Omental fat pad (tissue), 4 donors: Measurements from ENCODE around the gene PELO. TPM values are rescaled to one million over a fixed set of nuclear protein-coding genes. Genes with fewer than 3 reads are reported as not detected.
"Not testable (repeated sequence)": the region's sequence is repeated elsewhere in the genome, so short reads cannot be mapped to it uniquely, and the experiment has no call there.

Experiments used
- ATAC-seq: fragments of 150-250 bp; one replicate; pipeline ENCODE4 v1.9.1; 2016; ENCODE audit warnings: mild to moderate bottlenecking, moderate library complexity; ENCODE audit not compliant: low FRiP score
- DNase-seq: peaks from one replicate; pipeline ENCODE4 v3.0.0-alpha.2; 2019; ENCODE audit warnings: low spot score
- total RNA-seq, 4 donors: library from RNA; depleted of rRNA; stranded (reverse); fragments of >200 nt; gene quantifications; one replicate each; pipeline ENCODE4 v1.1.0, GENCODE V29; 2016
- TF ChIP-seq, protein P1 (sequence below), 3 donors: fragments of 450-650 bp; IDR thresholded peaks; one replicate each; pipeline ENCODE4 v1.5.1; 2016 to 2017; ENCODE audit warnings: antibody characterized with exemption in 3 of 3, mild to moderate bottlenecking in 3 of 3, moderate library complexity in 2 of 3

The PELO gene
- total RNA-seq, 4 donors from 2014 or later = 11.9 to 33.2 (median 30.7) TPM

DNA sequence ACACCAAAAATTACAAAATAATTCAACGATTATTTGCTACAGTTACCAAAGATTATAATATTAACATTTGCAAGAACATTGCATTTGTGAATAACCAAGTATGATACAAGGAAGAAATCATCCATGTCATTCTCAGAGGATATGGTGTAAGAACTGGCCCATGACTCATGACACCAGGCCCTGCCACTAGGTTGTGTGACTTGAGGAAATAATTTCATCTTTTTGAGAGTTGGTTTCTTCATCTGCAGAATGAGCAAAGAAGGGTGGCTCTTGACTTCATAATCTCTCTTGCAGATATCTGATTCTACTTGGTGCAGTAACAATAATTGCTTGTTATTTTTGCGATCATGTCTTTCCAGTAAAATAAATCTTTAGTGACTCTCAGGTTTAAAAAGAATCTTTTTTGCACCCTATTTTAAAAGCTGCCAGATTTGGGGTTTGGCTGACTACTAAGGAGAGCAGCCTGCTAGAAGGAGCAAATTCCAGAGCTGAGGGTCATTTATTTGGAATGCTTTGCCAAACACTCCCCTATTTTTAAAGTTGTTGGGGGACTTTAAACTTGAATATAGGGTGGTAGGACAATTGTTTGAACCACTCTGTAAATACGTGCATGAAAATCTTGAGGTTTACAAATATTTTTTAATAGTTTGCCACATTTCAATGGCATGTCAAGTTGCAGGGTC lies 23.5 kb downstream of the PELO start:
- DNase-seq (no peak), ATAC-seq (no peak)
- TF ChIP-seq, protein P1, sequence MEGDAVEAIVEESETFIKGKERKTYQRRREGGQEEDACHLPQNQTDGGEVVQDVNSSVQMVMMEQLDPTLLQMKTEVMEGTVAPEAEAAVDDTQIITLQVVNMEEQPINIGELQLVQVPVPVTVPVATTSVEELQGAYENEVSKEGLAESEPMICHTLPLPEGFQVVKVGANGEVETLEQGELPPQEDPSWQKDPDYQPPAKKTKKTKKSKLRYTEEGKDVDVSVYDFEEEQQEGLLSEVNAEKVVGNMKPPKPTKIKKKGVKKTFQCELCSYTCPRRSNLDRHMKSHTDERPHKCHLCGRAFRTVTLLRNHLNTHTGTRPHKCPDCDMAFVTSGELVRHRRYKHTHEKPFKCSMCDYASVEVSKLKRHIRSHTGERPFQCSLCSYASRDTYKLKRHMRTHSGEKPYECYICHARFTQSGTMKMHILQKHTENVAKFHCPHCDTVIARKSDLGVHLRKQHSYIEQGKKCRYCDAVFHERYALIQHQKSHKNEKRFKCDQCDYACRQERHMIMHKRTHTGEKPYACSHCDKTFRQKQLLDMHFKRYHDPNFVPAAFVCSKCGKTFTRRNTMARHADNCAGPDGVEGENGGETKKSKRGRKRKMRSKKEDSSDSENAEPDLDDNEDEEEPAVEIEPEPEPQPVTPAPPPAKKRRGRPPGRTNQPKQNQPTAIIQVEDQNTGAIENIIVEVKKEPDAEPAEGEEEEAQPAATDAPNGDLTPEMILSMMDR (IDR thresholded peaks at IDR 0.05) = no peak

GRCh38 chr5:52814352-52815148 lies 26.8 kb downstream of the PELO start:
- no peak for DNase-seq
- TF ChIP-seq, protein P1 (IDR thresholded peaks at IDR 0.05) = no peak
- ATAC-seq = no peak

- no peak for DNase-seq
- TF ChIP-seq, protein P1 (IDR thresholded peaks at IDR 0.05) = no peak
- ATAC-seq = no peak
Measured at GRCh38 chr5:52817818-52818217, 30.1 kb downstream of the PELO start.

DNA sequence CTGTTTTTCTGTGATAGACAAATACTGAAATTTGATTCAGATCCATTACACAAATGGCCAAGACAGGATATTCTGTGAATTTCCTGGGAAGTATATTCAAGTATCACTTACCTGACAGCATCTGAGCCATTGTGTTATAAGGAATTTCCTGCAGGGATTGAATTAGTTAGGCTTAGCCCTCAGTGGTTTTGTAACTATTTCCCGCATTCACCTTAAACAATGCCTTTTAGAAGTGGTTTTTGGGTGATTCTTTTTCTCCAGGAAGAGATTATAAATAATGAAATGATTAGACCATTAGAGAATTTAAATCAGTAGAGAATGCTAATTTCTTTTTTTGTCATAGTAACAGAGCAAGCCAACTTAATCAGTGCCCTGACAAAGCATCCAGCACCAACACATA lies 30.6 kb downstream of the PELO start:
- ATAC-seq (no peak), DNase-seq (no peak)
- TF ChIP-seq, protein P1 (IDR thresholded peaks at IDR 0.05) = no peak

GRCh38 chr5:52818807-52819206 lies 31.1 kb downstream of the PELO start:
- not testable (repeated sequence) for DNase-seq, ATAC-seq

DNA sequence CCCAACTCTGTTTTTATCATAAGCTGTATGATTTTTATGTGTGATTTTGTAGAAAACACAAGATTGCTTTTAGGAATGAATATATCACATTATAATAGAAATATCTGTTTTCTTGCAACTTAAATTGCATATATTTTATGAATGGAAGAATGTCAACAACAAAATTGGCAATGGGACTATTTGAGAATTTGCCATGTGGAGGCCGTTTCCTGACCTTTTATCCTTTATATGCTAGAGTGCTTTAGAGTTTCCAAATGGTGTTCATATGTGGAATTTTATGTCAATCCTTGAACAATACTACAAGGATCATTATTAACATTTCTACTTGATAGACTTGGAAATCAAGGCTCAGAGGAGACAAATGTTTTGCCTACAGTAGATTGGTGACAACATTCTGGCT lies 34.2 kb downstream of the PELO start:
- ATAC-seq = no peak
- TF ChIP-seq, protein P1 (IDR thresholded peaks at IDR 0.05) = no peak
- DNase-seq = no peak

DNA sequence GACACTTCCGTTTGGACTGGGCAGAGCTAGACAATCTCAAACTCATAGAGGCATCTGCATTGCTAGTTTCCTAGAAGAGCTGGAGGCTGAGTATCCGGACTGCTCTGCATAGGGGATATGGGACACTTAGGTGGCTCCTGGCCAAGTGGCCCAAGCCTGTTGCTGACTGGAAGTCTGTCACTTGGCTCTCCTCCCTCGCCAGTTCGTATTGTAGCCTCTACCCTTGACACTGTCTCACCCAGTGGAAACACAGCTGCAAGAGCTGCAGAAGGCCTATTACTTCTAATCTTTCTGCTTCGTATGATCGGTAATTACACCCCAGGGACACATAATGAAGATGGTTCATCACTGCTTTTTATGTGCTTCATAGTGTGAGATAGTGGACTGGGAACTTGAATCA lies 34.7 kb downstream of the PELO start:
- ATAC-seq = peak; percentile 62

More for the DNA sequence above, 34.7 kb downstream of the PELO start:
- TF ChIP-seq, protein P1 (IDR thresholded peaks at IDR 0.05) = no peak
- DNase-seq = no peak
